C4-2B (cell line): ENCODE results near the gene PLA2G6.

ENCODE experiments used
- CTCF ChIP-seq: fragments of 450-650 bp; conservative IDR thresholded peaks from 2 replicates; pipeline ENCODE4 v1.5.1; 2017; ENCODE audit warnings: mild to moderate bottlenecking
- ZFX ChIP-seq: fragments of 450-650 bp; IDR thresholded peaks from 2 replicates; pipeline ENCODE4 v1.6.1; 2017

GRCh38 chr22:38201711-38202436 is 20.2 kb upstream of the PLA2G6 start, which contains the start of gene MAFF:
- TF ChIP-seq CTCF (no peak), ZFX (no peak)
